ENCODE measurements around the gene NXPH3.

DNA sequence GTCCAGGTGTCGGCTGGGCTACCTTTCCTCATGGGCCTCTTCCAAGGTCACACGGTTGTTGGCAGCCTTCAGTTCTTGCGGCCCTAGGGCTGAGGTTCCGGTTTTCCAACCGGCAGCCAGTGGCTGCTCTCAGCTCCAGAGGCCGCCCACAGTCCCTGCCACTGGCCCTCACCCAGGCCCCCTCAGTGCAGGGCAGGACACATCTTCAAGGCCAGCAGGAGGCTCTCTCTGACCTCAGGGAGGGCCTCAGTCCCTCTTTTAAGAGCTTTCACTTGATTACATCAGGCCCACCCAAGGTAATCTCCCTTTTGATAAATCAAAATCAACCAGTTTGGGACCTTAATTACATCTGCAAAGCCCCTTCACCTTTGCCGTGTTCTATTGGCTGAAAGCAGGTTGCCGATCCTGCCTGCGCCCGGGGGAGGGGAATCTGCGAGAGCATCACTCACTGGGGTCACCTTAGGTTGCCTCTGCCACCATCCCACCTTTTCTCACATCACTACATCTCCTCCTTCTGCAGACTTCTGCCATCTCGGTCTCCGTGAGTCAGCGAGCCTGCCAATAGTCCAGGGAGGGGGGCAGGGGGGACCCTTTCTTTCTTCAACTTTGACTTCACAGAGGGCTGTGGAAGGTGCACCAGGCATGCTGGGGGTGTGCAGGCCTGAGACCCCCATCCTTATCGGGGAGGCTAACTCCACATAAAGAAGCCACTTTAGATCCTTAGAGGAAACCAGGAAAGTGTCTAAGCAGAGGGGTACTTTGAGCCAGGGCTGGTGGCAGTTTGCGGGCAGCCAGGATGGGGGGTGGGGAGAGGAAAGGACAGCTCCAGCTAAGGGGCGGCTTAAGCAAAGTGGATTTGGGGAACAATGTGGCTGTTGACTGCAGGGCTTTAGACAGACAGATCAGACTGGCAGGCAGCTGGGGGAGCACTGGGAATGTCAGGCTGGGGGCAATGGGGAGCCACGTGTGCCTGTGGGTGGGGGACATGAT, 28.8 kb upstream of the NXPH3 start:
- TF ChIP-seq EZH2 (IDR thresholded peaks at IDR 0.05; ENCODE audit: low read length, unreplicated experiment) (no peak), CTCF (conservative IDR thresholded peaks at IDR 0.05; ENCODE audit: low read depth, low read length) (no peak), EZH2phosphoT487 (IDR thresholded peaks at IDR 0.05; ENCODE audit: borderline replicate concordance, low read length) (no peak)

Data from PC-3 (cell line).